ENCODE measurements around the gene CAB39.
A peak's percentile ranks its signal among the peaks of the same experiment; 100 is the strongest.

The CAB39 gene

DNA sequence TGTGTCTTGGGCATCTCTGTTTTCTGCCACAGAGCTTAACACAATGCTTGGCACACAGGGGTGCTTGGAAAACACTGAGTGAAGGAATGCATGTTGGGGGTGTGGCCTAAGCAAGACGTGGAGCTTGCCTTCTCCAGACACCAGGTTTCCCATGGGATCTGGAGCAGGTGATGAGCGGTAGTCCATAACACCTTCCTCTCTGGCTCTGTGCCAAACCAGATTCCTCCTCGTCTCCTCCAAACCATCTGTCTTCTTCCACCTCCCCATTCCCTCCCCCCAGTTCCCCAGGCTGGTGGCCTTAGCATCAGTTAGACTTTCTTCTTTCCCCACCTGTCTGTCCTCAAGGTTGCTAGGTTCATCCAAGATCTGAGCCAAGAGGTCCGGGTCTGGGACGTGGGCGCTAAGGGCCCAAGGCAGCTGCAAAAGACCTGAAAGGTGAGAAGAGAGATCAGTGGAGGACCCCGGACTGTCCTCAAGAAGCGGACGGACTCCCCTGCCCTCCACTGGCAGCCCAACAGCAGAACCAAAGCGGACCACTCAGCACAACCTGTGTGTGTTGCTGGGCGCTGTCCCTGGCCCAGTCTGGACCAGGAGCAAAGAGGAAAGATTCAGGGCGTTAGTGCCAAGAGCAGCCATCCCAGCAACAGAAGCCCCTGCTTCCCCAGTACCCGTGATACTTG, 150.9 kb downstream of the CAB39 start:
- DNase-seq (ENCODE audit: low read depth) = no peak

DNA sequence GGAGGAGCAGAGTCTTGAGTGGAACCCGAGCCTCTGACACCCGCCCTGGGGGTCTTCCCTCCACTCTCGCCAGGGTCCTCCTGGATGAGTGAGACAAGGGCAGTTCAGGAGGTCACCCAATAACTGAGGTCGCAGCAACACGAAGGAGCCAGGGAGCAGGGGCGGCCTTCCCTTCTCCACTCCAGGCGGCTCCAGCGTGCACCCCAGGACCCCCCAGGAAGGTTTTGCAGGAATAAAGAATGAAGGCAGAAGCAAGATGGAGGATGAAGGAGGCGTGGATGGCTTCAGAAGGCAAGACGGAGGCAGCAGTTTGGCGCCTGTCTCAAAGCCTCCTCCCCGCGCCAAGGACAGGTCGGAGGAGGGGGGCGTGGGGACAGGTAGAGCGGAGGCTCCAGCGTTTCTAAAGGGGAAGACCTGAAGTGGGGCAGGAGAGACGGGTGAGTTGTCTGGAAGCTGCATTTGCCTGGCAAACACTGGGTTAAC, 151.5 kb downstream of the CAB39 start:
- DNase-seq (ENCODE audit: low read depth) = no peak

DNA sequence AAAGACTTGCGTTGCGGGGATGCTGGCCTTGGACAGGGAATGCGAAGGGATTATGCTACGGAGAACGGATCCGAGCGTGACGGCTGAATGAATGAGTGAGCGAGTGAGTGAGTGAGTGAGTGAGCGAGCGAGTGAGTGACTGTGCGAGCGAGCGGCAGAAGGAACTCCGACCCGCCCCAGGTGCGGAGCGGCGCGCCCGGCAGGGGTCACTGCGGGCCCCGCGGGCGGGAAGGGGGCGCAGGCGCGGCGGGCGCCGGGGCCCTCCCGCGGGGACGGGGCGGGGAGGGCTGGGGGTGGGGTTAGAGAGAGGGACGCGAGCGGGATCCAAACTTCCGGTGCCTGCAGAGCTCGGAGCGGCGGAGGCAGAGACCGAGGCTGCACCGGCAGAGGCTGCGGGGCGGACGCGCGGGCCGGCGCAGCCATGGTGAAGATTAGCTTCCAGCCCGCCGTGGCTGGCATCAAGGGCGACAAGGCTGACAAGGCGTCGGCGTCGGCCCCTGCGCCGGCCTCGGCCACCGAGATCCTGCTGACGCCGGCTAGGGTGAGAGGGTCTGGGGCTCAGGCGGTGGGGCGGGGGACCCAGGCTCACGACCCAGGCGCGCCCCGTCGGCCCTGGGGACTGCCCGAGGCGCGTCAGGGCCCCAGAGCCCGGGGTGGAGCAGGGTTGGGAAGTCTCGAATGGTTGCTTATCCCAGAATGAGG, 152.1 kb downstream of the CAB39 start, which contains the start of gene ITM2C:
Gene ITM2C, plus strand, starts transcription at position 338 of the 702 bp plus-strand sequence. Its CDS starts 84 bp downstream, at position 422.
- DNase-seq (ENCODE audit: low read depth) = peak; percentile 42

DNA sequence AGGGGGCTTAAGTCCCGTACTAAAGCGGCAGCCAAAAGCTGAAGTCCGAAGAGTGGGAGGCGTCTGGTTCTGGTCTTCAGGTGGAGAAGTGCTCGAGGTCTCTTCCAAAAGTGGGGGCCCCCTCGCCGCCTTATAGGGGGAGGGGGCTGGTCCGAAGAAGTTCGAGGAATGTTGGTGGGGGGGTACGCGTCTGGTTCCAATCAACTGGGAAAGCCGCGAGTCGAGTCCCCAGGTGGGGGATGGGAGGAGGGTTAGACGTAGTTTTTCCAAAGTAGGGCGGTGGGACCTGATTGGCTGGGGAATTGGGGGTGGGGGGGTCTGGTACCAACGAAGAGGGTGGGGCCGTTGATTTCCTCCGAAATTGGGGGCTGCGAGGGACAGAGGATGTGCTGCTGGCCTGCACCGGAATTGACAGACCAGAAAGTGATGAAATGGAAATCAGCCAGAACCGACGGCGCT, 152.7 kb downstream of the CAB39 start:
- DNase-seq (ENCODE audit: low read depth) = no peak

DNA sequence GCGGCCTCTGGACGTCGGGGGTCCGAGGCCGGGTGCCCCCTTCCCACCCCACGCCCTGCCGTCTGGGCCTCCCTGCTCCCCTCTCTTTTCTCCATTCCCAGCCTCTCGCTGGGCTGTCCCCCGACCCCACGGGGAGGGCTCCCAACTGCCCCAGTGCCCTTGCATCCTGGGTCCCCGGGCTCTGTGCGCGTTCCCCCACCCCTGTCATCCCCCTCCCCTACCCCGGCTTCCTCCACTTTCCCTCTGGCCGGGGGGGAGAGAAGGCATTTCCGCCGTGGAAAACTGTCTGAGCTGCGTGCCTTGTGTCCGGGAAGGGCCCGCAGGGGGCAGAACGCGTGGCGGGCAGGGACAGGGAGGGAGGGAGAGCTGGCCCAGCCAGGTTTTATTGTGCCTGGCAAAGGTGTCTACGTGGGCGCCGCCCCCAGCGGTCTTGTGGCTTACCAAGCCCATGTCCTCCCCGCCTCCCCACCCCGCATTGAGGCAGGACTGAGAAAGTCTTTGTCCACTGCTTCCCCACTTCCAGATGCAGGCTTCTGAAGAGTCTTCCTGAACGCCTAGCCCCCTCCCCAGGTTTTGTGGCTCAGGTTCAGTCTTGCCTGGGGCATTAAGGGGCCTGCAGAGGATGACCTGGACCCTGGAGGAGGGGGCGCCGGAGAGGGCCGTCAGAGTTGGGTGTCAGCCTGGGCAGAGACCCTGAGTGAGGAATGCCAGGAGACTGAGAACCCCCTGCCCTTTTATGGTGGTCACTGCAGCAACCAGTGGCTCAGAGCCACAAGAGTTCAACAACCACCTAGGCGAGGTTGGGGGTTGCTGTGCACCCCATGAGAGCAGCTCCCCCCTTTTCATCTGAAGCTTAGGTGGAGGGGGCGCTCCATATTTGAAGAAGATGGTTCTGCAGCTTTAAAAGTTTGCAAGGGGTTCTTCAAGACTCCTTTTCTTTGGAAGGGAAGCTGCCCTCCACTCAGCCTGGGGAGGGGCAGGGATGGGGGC, 153.4 kb downstream of the CAB39 start:
- DNase-seq (ENCODE audit: low read depth) = no peak

DNA sequence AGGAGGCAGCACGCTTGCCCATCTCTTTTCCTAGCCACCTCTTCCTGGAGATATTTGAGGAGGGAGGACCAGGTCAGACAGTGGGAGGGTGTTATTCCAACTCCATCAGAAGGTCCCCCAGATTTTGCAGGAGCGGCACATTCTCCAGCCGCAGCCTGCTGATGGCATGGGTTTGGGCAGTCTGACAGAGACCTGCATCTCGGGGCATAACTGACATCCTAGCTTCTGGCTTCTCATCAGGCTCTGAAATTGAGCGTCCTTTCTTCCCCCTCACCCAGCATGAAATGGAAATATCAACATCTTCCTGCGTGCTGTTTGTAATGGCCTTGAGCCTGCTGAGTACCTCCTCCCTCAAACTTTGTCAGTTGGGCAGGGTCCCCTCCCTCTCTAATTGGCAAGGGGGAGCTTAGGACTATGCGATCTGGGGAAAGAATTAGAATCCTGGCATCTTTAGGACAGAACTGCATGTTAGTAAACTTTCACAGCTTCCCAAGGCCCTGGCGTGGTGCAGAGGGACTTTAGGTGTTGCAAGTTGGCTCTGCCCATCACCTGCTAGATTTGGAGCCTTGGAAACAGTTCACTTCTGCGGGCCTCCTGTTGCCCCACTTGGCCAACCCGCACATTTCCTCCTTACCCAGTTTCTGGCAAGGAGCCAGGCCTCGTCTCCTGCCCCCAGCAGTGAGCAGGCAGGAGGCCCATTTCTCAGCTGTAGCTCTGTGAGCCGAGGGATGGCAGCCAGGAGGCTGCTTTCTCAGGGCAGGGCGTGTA, 154.3 kb downstream of the CAB39 start:
- DNase-seq (ENCODE audit: low read depth) = no peak

DNA sequence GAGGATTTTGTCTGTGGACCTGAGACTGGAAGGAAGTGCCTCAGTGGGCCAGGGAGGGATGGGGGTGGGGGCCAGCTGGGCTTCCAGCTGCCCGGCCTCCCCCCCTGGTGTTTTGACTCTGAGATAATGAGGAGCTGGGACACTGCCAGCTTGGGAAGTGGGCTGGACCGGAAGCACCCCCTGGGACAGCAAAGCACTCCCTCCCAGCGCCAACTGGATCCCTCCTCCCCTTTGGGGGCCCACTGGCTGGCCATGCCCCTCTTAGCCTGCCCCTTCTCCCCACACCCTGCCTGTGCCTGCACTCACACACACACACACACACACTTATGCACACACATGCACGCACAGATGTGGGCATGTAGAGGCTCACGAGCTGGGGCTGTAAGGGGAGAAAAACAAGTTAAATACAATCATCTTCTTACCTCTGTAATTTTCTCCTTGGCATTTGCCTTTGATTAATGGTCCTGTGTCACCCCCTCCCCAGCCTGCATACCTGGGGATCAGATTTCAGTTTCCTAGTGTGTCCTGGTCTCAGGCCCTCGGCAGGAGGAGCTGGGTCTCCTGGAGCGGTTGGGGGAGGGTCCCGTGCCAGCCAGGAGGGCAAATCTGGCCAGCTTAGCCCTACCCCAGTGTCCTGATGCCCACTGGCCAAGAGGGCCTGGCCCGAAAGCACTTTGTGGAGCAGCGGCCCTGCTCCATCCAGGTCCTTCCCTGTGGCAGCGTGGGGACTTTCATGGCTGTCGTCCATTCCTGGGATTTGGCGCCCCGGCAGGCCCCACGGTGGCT, 155.7 kb downstream of the CAB39 start:
- DNase-seq (ENCODE audit: low read depth) = no peak

DNA sequence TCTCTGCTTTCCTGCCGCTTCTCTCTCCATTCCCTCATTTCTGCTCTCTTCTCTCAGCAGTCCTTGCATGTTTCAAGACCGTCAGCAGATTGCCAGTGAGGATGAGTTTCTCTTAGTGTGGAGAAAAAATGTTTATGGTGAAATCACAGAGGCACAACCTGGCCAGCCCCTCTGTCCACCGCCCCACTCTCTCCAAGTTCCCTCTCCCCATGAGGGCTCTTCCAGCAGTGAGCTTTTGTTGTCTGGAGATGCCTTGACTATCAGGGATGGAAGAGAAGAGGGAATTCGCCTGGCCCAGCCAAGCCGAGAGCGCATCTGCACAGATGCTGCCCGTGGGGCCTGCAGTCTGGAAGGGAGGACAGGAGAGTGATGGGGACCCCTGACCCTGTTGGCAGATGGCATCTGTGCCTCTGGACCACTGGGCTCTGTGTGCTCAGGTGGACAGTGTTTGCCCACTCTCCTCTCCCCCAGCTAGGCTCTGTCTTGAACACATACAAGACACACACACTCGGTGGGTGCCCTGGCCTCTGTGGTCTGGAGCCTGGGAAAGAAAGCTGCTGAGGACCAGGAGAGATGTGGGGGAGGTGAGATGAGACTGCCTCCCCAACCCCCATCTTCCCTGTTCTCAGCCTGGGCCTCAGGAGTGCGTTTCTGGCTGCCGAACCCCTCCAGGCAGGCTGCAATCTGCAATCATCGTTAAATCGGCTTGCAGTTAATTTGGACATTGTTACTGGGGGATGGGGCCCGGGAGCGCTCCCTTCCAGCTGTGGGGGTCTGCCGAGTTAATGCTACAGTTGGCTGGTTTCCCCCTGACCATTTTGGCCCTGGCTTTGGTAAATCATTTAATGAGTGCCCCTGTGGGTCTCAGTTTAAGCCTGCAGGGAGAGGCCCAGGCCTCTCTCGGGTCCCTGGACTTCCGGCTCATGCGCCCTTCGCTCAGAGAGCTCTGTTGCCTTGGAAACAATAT, 156.6 kb downstream of the CAB39 start:
- no peak for DNase-seq (ENCODE audit: low read depth)

DNA sequence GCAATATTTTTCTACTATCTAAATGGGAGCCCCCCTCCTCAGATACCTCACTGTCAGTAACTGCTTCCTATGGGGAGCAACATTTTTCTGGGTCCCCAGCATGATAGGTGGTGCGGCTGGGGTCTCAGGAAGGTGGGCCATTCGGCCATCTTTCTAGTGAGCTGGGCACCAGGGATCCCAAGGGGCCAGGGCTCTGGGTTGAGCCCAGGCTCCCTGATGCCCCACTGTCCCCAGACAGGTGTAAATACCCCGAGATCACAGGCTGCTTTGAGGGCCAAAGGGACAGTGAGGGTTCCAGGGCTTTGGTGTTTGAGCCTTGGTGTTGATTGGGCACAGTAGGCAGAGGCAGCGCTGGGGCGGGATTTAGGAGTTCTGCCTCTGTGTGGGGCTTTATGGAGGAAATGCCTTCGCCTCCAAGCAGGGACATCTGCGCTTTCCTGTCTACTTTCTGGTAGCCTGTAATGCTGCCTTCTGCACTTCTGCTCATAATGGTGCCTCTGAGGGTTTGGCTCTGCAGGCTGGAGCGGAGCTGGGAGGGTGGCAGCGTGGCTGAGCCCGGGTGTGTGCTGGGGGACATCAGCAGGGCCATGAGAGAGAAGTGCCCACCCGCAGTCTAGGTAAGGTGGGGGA, 157.4 kb downstream of the CAB39 start:
- no peak for DNase-seq (ENCODE audit: low read depth)
